ENCODE data around the gene CRYGD.

CRYGD gene

GRCh38 chr2:208074610-208075356, 49.5 kb downstream of the CRYGD start:
- H2AK5ac ChIP-seq (ENCODE audit: low read length) = no peak overlapping the region

GRCh38 chr2:208072250-208072892, 52.0 kb downstream of the CRYGD start:
- Histone ChIP-seq H3K79me1 (ENCODE audit: low read length) (no peaks in the 10 kb centered on the region), H3K4ac (ENCODE audit: low read depth, low read length) (no peak overlapping the region), H3K23ac (ENCODE audit: low read length) (no peak overlapping the region), H3K4me3 (ENCODE audit: low read length) (no peak overlapping the region), H3K36me3 (ENCODE audit: control insufficient read depth, insufficient read depth, low read length) (no peaks in the 10 kb centered on the region), H3K4me1 (ENCODE audit: control insufficient read depth, low read depth, low read length) (no peaks in the 10 kb centered on the region), H3K4me2 (ENCODE audit: low read length) (no peak overlapping the region), H3K56ac (ENCODE audit: low read length) (no peak overlapping the region), H2AK5ac (ENCODE audit: low read length) (no peak overlapping the region), H3K27ac (ENCODE audit: low read depth, low read length) (no peak overlapping the region), H2BK15ac (replicated peaks; ENCODE audit: low read depth) (no peak overlapping the region), H4K5ac (ENCODE audit: low read length) (no peak overlapping the region), H3K18ac (ENCODE audit: low read length) (no peak overlapping the region), H3K9ac (ENCODE audit: low read length) (no peak overlapping the region), H3K79me2 (ENCODE audit: control insufficient read depth, insufficient read depth, low read length) (no peaks in the 10 kb centered on the region), H4K8ac (ENCODE audit: low read depth, low read length) (no peak overlapping the region), H3K27me3 (ENCODE audit: insufficient read depth, low read length, poor library complexity) (no peaks in the 10 kb centered on the region), H2BK5ac (ENCODE audit: low read length) (no peak overlapping the region), H2BK120ac (ENCODE audit: low read depth, low read length) (no peak overlapping the region)
- DNase-seq = peak; percentile 74
- WGBS (ENCODE audit: extremely low coverage, insufficient coverage, low lambda C conversion rate) = no CpG with 5 or more reads among the region's 9 CpGs

More at GRCh38 chr2:208074610-208075356, 49.5 kb downstream of the CRYGD start:
- WGBS (ENCODE audit: extremely low coverage, insufficient coverage, low lambda C conversion rate) = no CpG with 5 or more reads among the region's 9 CpGs
- H3K36me3 ChIP-seq (ENCODE audit: control insufficient read depth, insufficient read depth, low read length) = no peaks in the 10 kb centered on the region
- H3K9ac ChIP-seq (ENCODE audit: low read length) = no peak overlapping the region
- H2BK5ac ChIP-seq (ENCODE audit: low read length) = no peak overlapping the region
- no peak overlapping the region for H4K5ac ChIP-seq (ENCODE audit: low read length)
- no peak overlapping the region for H3K4ac ChIP-seq (ENCODE audit: low read depth, low read length)
- H3K27ac ChIP-seq (ENCODE audit: low read depth, low read length) = no peak overlapping the region
- H3K18ac ChIP-seq (ENCODE audit: low read length) = no peak overlapping the region
- no peak for DNase-seq
- no peak overlapping the region for H4K8ac ChIP-seq (ENCODE audit: low read depth, low read length)
- no peak overlapping the region for H2BK15ac ChIP-seq (replicated peaks; ENCODE audit: low read depth)
- H3K56ac ChIP-seq (ENCODE audit: low read length) = peak overlapping the region; percentile 42
- H3K4me1 ChIP-seq (ENCODE audit: control insufficient read depth, low read depth, low read length) = peaks cover 6% of the 10 kb centered on the region
- no peaks in the 10 kb centered on the region for H3K27me3 ChIP-seq (ENCODE audit: insufficient read depth, low read length, poor library complexity)
- H3K4me2 ChIP-seq (ENCODE audit: low read length) = no peak overlapping the region
- H3K79me2 ChIP-seq (ENCODE audit: control insufficient read depth, insufficient read depth, low read length) = no peaks in the 10 kb centered on the region
- no peaks in the 10 kb centered on the region for H3K79me1 ChIP-seq (ENCODE audit: low read length)
- no peak overlapping the region for H2BK120ac ChIP-seq (ENCODE audit: low read depth, low read length)
- H3K4me3 ChIP-seq (ENCODE audit: low read length) = no peak overlapping the region
- H3K23ac ChIP-seq (ENCODE audit: low read length) = no peak overlapping the region
